Prostate gland (tissue), 2 donors: ENCODE data around the gene KRTAP22-2.

ENCODE experiments used
- CTCF ChIP-seq, 4 experiments: fragments of 200-600 bp in 2 of 4; fragments of 450-650 bp in 2 of 4; sonication (generic) in 2 of 4; IDR thresholded peaks; 1 replicate in 3 of 4; 2 replicates in 1 of 4; pipeline ENCODE4 v1.5.1; 2016 to 2019; ENCODE audit warnings: antibody characterized with exemption in 4 of 4, mild to moderate bottlenecking in 2 of 4, moderate library complexity in 2 of 4
- POLR2A ChIP-seq: fragments of 450-650 bp; IDR thresholded peaks from one replicate; pipeline ENCODE4 v1.6.1; 2016; ENCODE audit warnings: antibody characterized with exemption, mild to moderate bottlenecking
- POLR2AphosphoS5 ChIP-seq: sonication (generic); formaldehyde crosslinking; IDR thresholded peaks from one replicate; pipeline ENCODE4 v1.6.1; 2017; ENCODE audit warnings: antibody characterized with exemption

DNA sequence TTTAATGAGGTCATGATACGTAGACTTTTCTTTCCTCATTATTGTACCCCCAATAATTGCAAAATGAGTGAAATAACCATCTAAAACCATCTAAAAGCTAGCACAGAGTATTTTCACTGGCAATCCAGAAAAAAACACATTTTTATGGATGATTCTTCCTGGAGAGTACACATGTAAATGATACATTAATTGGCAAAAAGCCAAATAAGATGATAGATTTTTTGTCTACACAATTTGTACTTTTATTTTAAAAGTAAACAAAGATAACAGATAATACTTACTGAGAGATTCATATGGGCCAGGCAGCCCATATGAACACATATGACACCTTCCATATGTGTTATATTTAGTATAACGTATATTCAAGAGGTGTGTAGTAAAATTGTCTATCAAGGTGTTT, 26.6 kb downstream of the KRTAP22-2 start:
- TF ChIP-seq POLR2A: no peak
- no peak for TF ChIP-seq CTCF (IDR thresholded peaks at IDR 0.05)
- no peak for TF ChIP-seq POLR2AphosphoS5
